HG03354 (cell line): ENCODE measurements around the gene XYLT1.
"Not testable (repeated sequence)": the region's sequence is repeated elsewhere in the genome, so short reads cannot be mapped to it uniquely, and the experiment has no call there.

ENCODE experiments used
- ATAC-seq: cut with Tn5 transposase; IDR thresholded peaks from one replicate; pipeline ENCODE4 v1.9.1; 2021; ENCODE audit warnings: mild to moderate bottlenecking; ENCODE audit not compliant: unreplicated experiment, poor library complexity, severe bottlenecking

The XYLT1 gene

GRCh38 chr16:17470908-17471718, at the start of gene XYLT1:
TSS of gene XYLT1 (minus strand) at chr16:17470960. CDS start at chr16:17470796, 164 bp downstream.
- no peak for ATAC-seq

GRCh38 chr16:17520111-17520510, 49.4 kb upstream of the XYLT1 start:
- no peak for ATAC-seq

GRCh38 chr16:17519101-17519955, 48.6 kb upstream of the XYLT1 start:
- ATAC-seq: no peak

- no peak for ATAC-seq
Measured at GRCh38 chr16:17518441-17518840, 47.7 kb upstream of the XYLT1 start.

GRCh38 chr16:17515421-17516210, 44.9 kb upstream of the XYLT1 start:
- no peak for ATAC-seq

GRCh38 chr16:17512636-17513220, 42.0 kb upstream of the XYLT1 start:
- no peak for ATAC-seq

GRCh38 chr16:17511340-17511739, 40.6 kb upstream of the XYLT1 start:
- ATAC-seq: no peak

- ATAC-seq: no peak
Measured at GRCh38 chr16:17510567-17510966, 39.8 kb upstream of the XYLT1 start.

GRCh38 chr16:17509194-17509593, 38.4 kb upstream of the XYLT1 start:
- ATAC-seq: no peak

GRCh38 chr16:17508303-17508702, 37.5 kb upstream of the XYLT1 start:
- no peak for ATAC-seq

GRCh38 chr16:17507516-17507915, 36.8 kb upstream of the XYLT1 start:
- not testable (repeated sequence) for ATAC-seq

GRCh38 chr16:17505828-17506227, 35.1 kb upstream of the XYLT1 start:
- not testable (repeated sequence) for ATAC-seq

GRCh38 chr16:17504050-17504449, 33.3 kb upstream of the XYLT1 start:
- no peak for ATAC-seq

- no peak for ATAC-seq
Measured at GRCh38 chr16:17503331-17503730, 32.6 kb upstream of the XYLT1 start.

- no peak for ATAC-seq
Measured at GRCh38 chr16:17501321-17501720, 30.6 kb upstream of the XYLT1 start.

GRCh38 chr16:17499223-17499902, 28.6 kb upstream of the XYLT1 start:
- no peak for ATAC-seq

- no peak for ATAC-seq
Measured at GRCh38 chr16:17497648-17498047, 26.9 kb upstream of the XYLT1 start.

- ATAC-seq: no peak
Measured at GRCh38 chr16:17496891-17497290, 26.1 kb upstream of the XYLT1 start.

GRCh38 chr16:17493012-17493411, 22.3 kb upstream of the XYLT1 start:
- no peak for ATAC-seq
